GM19043 (cell line): ENCODE results near the gene ZNF234.
A peak's percentile ranks its signal among the peaks of the same experiment; 100 is the strongest.
"Not testable (repeated sequence)": the region's sequence is repeated elsewhere in the genome, so short reads cannot be mapped to it uniquely, and the experiment has no call there.

Experiments
- ATAC-seq: cut with Tn5 transposase; IDR thresholded peaks from one replicate; pipeline ENCODE4 v1.9.1; 2021; ENCODE audit warnings: low read depth; ENCODE audit not compliant: unreplicated experiment

The ZNF234 gene

GRCh38 chr19:44176590-44176989 lies 35.2 kb downstream of the ZNF234 start:
- ATAC-seq: no peak

DNA sequence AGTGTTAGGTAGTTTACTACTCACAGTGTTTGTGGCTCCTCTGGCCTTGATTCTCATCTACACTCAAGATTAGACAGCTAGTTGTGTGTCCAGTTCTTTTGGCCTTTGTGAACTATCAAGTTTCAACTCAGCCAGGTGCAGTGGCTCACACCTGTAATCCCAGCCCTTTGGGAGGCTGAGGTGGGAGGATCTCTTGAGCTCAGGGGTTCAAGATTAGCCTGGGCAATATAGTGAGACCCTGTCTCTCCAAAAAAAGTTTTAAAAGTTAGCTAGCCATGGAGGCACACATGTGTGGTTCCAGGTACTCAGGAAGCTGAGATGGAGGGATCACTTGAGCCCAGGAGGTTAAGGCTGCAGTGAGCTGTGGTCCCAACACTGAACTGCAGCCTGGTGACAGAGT lies 39.6 kb downstream of the ZNF234 start:
- no peak for ATAC-seq

DNA sequence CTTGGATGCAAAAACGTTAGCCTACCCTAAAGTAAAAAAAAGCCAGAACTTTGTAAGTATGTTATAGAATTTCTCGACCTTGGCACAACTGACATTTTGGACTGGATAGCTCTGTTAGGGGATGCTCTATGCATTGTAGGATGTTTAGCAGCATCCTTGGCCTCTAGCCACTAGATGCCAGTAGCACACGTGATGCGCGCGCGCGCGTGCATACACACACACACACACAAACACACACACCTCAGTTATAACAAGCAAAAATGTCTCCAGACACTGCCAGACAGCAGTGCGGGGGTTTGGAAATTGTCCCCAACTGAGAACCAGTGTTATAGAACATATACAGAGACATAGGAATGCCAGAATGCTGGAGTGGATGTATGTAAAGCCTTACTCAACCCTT lies 40.8 kb downstream of the ZNF234 start:
- ATAC-seq: no peak

- ATAC-seq: no peak
Measured at GRCh38 chr19:44190020-44190419, 48.7 kb downstream of the ZNF234 start.

DNA sequence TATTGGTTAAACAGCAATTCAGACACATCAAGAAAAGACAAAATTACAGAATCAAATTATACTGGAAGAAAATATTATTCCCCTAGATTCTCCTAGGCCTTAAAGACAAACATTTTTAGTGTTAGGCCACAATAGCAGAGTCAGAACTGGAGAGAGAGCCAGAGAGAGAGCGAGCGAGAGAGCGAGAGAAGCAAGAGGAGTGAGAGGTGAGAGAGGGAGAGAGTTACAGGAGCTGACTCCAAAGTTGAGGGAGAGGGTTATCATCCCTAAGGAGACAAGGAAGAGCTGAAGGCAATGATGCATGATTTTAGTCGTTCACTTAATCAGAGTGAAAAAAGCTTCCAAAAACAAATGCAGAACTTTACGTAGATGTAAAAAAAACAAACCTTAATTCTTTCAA lies 50.8 kb downstream of the ZNF234 start:
- ATAC-seq: no peak

DNA sequence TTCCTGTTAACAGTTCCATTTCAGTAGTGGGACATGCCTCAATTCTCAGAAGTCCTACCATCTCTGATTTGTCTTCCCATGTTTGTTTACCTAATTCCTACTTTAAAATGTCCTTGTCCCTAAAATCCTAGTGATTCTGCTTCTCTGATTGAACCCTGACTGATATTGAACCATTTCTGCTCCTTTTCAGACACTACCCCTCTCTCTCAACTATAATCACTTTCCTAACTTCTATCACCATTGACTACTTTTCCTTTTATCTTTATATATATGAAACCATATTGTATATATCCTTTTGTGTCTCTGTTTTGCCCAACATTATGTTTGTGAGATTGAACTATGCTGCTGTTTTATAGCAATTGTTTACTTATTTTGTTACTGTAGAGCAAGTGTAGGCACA lies 55.4 kb downstream of the ZNF234 start:
- ATAC-seq: no peak

DNA sequence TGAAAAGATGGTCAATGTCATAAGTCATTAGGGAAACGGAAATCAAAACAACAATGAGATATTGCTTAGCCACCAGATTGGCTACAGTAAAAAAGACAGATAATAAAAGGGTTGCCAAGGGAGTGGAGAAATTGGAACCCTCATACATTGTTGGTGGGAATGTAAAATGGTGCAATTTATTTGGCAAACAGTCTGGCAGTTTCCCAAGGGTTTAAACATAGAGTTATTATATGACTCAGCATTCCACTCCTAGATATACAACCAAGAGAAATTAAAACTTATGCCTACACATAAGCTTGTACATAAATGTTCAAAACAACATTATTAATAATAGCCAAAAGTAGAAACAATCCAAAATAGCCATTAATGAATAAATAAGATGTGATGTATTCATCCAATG lies 61.1 kb downstream of the ZNF234 start:
- no peak for ATAC-seq

- no peak for ATAC-seq
Measured at GRCh38 chr19:44202974-44203373, 61.6 kb downstream of the ZNF234 start.

GRCh38 chr19:44203877-44204276 lies 62.5 kb downstream of the ZNF234 start:
- not testable (repeated sequence) for ATAC-seq

DNA sequence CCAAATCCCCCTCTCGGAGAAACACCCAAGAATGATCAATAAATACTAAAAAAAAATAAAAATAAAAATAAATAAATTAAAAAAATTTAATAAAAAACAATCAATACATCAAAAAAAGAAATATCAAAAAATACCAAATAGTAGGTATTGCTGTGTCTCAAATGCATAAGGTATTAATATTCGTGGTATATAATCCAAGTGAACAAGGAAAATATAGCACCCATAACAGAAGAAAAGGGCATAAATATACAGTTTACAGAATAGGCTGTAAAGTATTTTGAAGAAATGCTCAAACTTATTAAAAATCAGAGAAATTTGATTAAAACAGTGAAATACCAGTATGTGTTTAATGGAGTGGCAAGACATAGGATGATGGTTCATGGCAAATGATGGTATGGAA lies 63.4 kb downstream of the ZNF234 start:
- no peak for ATAC-seq

DNA sequence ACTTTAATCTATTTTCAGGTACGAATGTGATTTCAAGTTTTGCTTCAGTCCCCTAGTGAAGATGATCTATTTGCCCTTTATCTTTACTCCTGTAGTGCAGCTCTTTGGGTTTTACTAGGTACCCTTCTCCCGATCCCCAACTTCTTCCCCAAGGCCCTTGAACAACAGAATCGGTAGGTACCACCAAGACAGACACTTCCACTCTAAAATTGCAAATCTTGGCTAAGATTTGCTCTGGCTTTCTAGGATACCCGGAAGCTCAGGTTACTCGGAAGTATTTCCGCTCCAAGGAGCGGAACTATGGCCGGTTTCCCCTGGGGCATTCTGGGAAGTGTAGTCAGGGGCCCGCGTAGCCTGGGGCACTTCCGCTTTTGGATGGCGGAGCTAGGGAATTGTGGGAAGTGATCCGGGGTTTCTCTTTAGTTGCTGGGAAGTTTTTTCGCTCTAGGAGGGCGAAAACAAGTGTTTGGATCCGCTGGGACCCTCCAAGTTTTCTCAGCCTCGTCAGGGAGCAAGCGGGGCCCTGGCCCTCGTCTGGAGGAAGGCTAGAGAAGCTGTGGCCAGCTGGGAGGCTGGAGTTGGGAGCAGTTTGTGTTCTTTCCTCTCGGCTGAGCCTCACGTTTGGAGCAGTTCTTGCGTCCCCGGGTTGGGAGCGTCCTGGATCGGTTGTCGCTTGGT lies 65.9 kb downstream of the ZNF234 start:
- peak; percentile 62 for ATAC-seq
